MM.1S (cell line): ENCODE results near the gene KCND2.

ENCODE experiments used
- CTCF ChIP-seq: fragments of 300-600 bp; sonication (generic); IDR thresholded peaks from 2 replicates; pipeline ENCODE4 v1.5.1; 2016; ENCODE audit warnings: antibody characterized with exemption, low read length, mixed read lengths
- EZH2 ChIP-seq: fragments of 300-600 bp; sonication (generic); optimal IDR thresholded peaks from 2 replicates; pipeline ENCODE3; 2017; ENCODE audit warnings: low read depth, mild to moderate bottlenecking, antibody characterized with exemption, low read length, mixed read lengths
- EZH2phosphoT487 ChIP-seq: fragments of 300-600 bp; sonication (generic); IDR thresholded peaks from 2 replicates; pipeline ENCODE4 v1.6.1; 2018; ENCODE audit warnings: antibody characterized with exemption, low read length

GRCh38 chr7:120307991-120308545, 35.1 kb downstream of the KCND2 start:
- no peak for TF ChIP-seq CTCF
- no peak for TF ChIP-seq EZH2phosphoT487
- TF ChIP-seq EZH2 = no peak
